ENCODE data around the gene LMO2.

- TF ChIP-seq CTCF (IDR thresholded peaks at IDR 0.05; ENCODE audit: insufficient read depth, low read length, poor library complexity, severe bottlenecking) (no peak), EZH2phosphoT487 (conservative IDR thresholded peaks at IDR 0.05; ENCODE audit: low read length) (no peak)
Observed at GRCh38 chr11:33879375-33879774, 12.5 kb downstream of the LMO2 start.
